Astrocyte of the spinal cord (primary cell): ENCODE measurements around the gene EXD3.

Source experiments
- DNase-seq: peaks from one replicate; pipeline ENCODE4 v3.0.0; 2011; ENCODE audit warnings: low read depth, low spot score
- H3K4me3 ChIP-seq: 2 replicates; pipeline ENCODE4 v1.5.1; 2011; ENCODE audit warnings: low read depth, mild to moderate bottlenecking, low read length, moderate library complexity
- CTCF ChIP-seq: IDR thresholded peaks from 2 replicates; pipeline ENCODE4 v1.5.1; 2012; ENCODE audit warnings: low read depth, mild to moderate bottlenecking, low read length, inconsistent platforms
- in situ Hi-C: cut with HindIII; loops from 2 replicates; pipeline ENCODE4 v1.10.0; 2017; ENCODE audit warnings: low sequenced_read_pairs

The EXD3 gene

DNA sequence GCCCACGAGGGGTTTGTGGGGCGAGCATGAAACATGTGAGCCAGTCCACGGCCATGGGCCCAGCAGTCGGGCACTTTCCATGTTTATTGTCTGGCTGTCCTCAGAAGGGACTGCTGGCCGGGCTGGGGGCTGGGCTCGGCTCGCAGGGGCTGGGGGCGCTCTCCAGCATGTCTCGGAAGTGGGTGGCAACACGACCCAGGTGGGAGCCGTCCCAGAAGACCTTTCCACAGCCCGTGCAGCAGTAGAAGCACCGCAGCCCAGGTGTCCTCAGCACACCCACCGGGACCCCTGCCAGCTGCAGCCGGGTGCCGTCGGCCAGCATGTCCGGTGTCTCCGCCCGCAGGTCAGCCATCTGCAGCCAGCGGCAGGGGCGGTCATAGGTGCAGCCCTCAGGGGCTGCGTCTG is 116.1 kb downstream of the EXD3 start:
- DNase-seq, result no peak
- TF ChIP-seq CTCF, result no peak
- in situ Hi-C loops, result no loop called here
- H3K4me3 ChIP-seq, result no peak overlapping the region

- H3K4me3 ChIP-seq, result no peak overlapping the region
- in situ Hi-C loops, result no loop called here
- DNase-seq, result no peak
- TF ChIP-seq CTCF, result no peak
Observed at GRCh38 chr9:137306066-137306849, 116.7 kb downstream of the EXD3 start.

- in situ Hi-C loops, result no loop called here
- no peak for TF ChIP-seq CTCF
- DNase-seq, result no peak
- H3K4me3 ChIP-seq, result no peak overlapping the region
Observed at GRCh38 chr9:137305798-137306065, 117.2 kb downstream of the EXD3 start.

- peak; percentile 39 for DNase-seq
- in situ Hi-C loops, result no loop called here
- no peak overlapping the region for H3K4me3 ChIP-seq
- peak; percentile 19 for TF ChIP-seq CTCF
Observed at GRCh38 chr9:137305060-137305797, 117.7 kb downstream of the EXD3 start.

DNA sequence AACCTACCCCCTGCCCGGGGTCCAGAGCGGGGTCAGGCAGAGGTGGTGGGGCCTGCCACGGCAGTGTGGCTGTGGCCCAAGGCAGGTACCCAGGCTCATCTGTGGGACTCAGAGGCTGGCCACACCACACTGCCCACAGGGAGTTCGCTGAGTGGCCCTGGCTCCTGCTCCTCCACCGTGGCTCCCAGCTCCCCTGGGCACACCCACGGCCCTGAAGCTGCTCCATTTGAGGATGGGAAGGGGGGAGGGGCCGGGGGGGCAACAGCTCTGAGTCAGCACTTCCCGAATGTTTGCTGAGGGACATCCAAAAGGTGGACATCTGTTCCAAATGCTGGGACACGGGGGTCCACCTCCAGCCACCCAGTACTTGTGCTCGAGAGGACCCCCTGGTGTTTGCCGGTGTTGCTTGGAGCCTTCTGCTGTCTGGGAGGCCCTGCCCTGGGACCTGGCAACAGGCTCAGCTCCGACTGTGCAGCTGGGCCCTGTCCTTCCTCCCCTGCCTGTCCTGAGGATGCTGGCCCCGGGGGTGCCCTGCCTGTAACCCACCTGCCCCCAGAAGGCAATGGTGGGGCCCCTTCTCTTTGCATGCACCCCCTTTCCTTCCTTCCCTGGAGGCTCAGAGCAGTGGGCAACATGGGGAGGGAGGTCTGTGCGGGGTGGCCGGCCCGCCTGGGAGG is 118.4 kb downstream of the EXD3 start:
- no peak overlapping the region for H3K4me3 ChIP-seq
- DNase-seq, result no peak
- in situ Hi-C loops, result no loop called here
- TF ChIP-seq CTCF, result no peak

DNA sequence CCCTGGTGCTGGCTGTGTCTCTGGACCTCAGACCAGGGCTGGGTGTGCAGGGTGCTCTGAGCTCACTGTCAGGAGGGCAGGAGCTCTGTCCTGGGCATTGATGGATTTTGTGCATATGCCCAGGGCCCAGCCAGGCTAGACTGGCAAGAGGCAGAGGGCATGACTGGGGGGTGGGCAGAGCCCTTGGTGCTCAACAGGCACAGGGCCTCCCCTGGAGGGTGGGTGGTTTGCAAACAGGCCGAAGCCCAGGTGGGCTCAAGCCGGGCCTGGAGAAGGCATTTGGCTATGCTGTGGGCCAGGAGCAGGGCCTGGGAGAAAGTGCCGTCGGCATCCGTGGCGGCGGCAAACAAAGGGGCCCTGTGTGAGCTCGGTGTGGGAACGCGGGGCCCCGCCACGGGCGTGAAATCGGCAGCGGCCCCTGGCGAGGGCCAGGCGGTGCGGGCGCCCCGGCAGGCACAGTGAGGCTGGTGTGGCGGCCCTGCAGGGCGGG is 119.0 kb downstream of the EXD3 start:
- no peak for DNase-seq
- TF ChIP-seq CTCF, result no peak
- in situ Hi-C loops, result no loop called here
- H3K4me3 ChIP-seq, result no peak overlapping the region
